ENCODE results near the gene HAT1.
"Not testable (repeated sequence)": the region's sequence is repeated elsewhere in the genome, so short reads cannot be mapped to it uniquely, and the experiment has no call there.

The HAT1 gene, protein sequence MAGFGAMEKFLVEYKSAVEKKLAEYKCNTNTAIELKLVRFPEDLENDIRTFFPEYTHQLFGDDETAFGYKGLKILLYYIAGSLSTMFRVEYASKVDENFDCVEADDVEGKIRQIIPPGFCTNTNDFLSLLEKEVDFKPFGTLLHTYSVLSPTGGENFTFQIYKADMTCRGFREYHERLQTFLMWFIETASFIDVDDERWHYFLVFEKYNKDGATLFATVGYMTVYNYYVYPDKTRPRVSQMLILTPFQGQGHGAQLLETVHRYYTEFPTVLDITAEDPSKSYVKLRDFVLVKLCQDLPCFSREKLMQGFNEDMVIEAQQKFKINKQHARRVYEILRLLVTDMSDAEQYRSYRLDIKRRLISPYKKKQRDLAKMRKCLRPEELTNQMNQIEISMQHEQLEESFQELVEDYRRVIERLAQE

DNA sequence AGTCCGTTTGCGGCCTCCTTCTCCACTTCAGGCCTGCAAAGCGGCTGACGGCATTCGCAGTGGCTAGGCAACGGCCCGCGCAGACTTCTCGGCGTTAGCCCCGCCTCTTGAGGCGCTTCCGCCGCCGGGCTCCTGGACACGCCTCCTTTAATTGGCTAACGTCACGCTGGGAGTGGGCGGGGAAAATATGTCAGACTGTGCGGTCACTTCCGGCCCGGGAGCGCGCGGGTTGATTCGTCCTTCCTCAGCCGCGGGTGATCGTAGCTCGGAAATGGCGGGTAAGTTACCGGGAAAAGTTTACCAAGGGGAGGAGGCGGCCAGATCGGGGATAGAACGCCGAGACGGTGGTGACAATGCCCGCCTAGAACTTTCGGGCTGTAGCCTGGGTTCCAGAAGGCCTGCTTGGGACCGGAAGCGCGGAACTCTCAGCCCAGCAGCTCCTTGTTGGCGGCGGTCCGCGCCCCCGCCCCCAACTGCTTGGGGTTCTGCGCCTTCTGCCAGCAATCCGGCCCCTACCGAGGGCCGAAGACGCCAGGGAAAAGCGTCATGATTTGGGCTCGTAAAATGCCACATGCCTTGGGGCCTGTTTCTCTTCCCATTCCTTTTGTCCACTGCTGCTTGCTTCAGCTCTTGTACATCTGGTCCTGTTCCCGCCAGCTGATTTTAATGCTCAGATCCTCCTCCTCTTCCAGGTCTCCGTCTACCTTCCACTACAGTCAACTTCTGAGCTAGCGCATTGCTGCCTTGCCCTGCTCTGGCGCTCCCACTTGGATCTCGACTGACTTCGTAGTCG lies at the start of gene HAT1:
HAT1 (plus strand) TSS at position 232 of the 793 bp plus-strand sequence; CDS start at position 272, 40 bp downstream.
- DNase-seq (ENCODE audit: extremely low read depth in 1 of 2, low read depth in 1 of 2): peak; percentile 94 to 95

DNA sequence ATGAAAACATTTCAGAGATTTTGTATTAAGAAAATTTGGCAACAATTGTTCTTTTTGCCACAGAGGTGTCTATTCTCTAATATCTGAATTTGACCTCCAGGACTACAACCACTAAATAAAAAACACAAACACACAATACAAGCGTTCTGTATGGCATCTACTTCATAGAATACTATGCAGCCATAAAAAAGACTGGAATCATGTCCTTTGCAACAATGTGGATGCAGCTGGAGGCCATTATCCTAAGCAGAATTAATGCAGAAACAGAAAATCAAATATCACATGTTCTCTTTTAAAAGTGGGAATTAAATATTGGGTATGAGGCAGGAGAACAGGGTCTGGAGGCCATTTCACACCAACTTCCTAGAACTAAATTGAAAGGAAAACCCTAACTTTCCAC lies 47.7 kb upstream of the HAT1 start:
- DNase-seq (ENCODE audit: extremely low read depth in 1 of 2, low read depth in 1 of 2): no peak

DNA sequence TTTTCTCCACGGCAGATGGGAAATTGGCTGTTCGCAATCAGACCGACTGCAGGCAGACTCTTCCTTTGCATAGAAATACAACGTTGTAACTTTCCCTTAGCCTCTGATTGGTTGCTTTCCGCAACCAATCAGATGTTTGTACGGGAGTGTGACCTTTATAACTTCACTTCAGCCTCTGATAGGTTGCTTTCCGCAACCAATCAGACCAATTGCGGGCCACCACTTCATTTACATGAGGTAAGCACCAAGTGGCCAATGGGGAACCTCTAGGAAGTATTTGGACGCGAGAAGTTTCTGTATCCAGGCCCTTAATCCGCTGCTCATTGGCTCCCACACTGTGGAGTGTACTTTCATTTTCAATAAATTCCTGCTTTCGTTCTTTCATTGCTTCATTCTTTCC lies 47.3 kb upstream of the HAT1 start:
- DNase-seq (ENCODE audit: extremely low read depth in 1 of 2, low read depth in 1 of 2): no peak

DNA sequence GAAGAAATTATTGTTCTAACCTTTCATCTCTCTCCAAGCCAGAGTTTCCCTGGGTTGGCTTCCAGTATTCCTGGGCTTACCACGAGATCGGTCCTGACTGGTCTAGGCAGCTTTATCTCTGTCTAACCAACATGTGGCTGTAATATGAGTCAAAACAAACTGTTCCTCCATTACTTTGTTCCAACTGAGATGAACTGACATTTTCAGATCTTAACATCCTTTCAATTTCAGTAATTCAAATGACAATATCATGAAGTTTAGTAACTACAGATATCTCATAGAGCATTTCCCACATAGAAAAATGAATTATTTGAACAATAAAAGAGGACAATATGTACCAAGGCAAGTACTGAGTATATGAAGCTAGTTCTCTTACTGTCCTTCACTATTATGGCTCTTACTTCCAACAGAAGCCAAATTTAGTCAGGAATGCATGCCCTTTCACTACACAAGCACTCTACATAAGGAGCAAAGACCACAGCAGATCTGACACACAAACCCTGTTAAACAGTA lies 43.7 kb upstream of the HAT1 start:
- DNase-seq (ENCODE audit: extremely low read depth in 1 of 2, low read depth in 1 of 2): peak in 1 of 2 donors; percentile 11

- DNase-seq (ENCODE audit: extremely low read depth in 1 of 2, low read depth in 1 of 2): no peak
These were observed 42.4 kb upstream of the HAT1 start for GRCh38 chr2:171879865-171880264.

DNA sequence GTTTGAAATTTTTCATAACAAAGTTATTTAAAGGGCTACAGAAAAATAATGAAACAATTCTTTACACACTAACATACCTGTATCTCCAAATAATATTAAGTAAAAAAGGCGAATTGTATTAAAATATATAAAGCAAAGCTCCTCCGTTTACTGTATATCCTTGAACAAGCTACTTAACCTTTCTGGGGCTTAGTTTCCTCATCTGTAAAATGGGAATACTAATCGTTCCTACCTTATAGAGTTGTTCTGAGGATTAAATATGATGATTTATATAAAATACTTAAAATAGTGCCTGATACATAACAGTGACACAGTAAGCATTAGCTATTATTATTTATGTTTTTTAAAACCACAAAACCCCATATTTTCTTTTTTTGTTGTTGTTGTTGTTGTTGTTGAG lies 41.5 kb upstream of the HAT1 start:
- no peak for DNase-seq (ENCODE audit: extremely low read depth in 1 of 2, low read depth in 1 of 2)

- DNase-seq (ENCODE audit: extremely low read depth in 1 of 2, low read depth in 1 of 2): no peak
These were observed 40.0 kb upstream of the HAT1 start for GRCh38 chr2:171882089-171882769.

DNA sequence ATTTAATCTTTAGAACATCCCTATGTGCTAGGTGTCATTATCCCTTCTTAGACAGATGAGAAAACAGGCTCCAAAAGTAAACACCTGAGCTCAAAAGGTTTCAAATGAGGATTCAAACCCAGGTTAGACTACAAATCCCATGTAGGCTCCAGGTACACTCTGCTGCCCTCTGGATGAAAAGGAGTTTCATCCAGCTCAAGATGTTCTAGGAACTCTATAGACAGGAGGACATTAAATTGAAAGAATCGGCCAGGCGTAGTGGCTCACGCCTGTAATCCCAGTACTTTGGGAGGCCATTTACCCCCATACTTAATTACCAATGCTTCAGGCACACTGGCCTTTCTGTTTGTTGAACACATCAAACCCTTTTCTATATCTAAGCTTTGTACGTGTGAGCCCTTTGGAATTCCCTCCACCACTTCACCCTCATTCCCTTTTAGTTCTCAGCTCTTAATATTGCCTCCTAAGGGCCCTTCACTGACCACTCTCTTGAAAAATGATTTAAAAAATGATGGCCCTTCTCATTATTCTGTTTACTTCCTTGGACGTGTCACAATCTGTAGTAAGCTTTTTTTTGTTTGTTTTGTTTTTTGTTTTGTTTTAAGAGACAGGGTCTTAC lies 38.9 kb upstream of the HAT1 start:
- DNase-seq (ENCODE audit: extremely low read depth in 1 of 2, low read depth in 1 of 2): no peak

- DNase-seq (ENCODE audit: extremely low read depth in 1 of 2, low read depth in 1 of 2): no peak
These were observed 32.9 kb upstream of the HAT1 start for GRCh38 chr2:171889333-171889732.

DNA sequence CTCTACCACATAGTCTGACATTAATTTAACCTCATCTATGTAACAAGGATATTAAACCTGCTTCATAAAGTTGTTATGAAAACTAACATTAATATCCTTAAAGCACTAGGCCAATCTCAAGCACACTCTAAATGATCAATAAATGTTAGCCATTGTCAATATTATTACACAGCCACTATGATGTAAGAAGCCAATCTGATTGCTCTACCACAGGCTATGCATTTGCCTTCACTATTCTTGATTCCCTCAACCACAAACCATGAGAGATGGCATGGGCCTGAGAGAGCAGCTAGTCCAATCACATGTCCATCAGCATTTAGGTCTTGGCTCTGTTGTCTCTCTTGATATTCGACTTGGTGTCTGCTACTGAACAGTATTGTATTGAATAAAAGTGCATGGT lies 32.5 kb upstream of the HAT1 start:
- no peak for DNase-seq (ENCODE audit: extremely low read depth in 1 of 2, low read depth in 1 of 2)

DNA sequence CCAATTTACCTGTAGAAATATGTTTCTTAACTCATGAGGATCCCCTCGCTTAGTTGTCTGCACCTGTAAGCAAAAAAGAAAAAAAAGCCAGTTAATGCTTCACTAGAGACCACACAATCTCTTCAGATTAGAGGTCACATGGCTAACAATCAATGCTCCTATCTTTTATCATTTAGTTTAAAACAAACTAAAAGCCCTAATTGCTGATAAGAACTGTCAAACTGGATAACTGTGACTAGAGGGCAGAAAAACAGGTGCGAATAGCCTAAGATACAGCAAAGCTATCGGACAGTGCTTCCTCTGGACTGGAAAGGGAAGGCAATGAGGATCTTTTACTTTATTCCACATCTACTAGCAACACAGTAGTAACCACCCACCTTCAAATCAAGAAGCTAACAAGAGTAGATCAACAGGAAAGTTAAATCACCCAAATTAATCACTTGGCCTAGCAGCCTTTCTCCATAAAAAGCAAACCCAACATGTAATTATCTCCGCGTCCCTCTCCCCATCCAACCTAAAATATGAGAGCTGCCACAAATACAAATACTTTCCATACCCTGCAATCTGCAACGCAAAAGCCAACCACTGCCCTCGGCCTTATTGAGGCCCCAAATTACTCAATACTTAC lies 29.0 kb upstream of the HAT1 start:
- DNase-seq (ENCODE audit: extremely low read depth in 1 of 2, low read depth in 1 of 2): no peak

- DNase-seq (ENCODE audit: extremely low read depth in 1 of 2, low read depth in 1 of 2): peak; percentile 52 to 60
These were observed 28.2 kb upstream of the HAT1 start, which contains the start of gene SLC25A12 for GRCh38 chr2:171893824-171894611. Gene SLC25A12, minus strand, starts transcription at chr2:171894244. Its CDS starts 30 bp downstream, at chr2:171894214.

- DNase-seq (ENCODE audit: extremely low read depth in 1 of 2, low read depth in 1 of 2): no peak
These were observed 27.7 kb upstream of the HAT1 start for GRCh38 chr2:171894612-171894947.

DNA sequence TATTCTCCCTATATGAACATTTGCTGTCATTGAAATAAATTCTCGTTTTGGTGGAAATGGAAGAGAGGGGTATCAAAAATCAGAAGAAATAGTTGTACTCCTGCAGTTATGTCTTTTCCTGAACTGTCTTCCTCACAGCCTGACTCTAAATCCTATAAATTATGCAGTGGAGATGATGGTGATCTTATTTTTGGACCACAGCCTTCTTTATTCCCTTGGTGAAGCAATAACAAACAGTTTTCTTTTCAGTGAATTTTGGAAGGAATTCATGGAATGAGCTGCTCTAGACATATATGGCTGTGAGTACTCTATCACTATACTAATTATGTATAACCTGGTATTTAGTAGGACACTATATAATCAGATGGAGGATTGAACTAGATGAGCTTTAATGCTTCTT lies 26.5 kb upstream of the HAT1 start:
- no peak for DNase-seq (ENCODE audit: extremely low read depth in 1 of 2, low read depth in 1 of 2)

DNA sequence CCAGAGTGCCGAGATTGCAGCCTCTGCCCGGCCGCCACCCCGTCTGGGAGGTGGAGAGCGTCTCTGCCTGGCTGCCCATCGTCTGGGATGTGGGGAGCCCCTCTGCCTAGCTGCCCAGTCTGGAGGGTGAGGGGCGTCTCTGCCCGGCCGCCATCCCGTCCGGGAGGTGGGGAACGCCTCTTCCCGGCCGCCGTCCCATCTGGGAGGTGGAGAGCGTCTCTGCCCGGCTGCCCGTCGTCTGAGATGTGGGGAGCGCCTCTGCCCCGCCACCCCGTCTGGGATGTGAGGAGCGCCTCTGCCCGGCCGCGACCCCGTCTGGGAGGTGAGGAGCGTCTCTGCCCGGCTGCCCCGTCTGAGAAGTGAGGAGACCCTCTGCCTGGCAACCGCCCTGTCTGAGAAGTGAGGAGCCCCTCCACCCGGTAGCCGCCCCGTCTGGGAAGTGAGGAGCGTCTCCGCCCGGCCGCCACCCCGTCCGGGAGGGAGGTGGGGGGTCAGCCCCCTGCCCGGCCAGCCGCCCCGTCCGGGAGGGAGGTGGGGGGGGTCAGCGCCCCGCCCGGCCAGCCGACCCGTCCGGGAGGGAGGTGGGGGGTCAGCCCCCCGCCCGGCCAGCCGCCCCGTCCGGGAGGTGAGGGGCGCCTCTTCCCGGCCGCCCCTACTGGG lies 22.5 kb upstream of the HAT1 start:
- DNase-seq (ENCODE audit: extremely low read depth in 1 of 2, low read depth in 1 of 2): not testable (repeated sequence)

- DNase-seq (ENCODE audit: extremely low read depth in 1 of 2, low read depth in 1 of 2): no peak
These were observed 19.3 kb upstream of the HAT1 start for GRCh38 chr2:171902840-171903420.

DNA sequence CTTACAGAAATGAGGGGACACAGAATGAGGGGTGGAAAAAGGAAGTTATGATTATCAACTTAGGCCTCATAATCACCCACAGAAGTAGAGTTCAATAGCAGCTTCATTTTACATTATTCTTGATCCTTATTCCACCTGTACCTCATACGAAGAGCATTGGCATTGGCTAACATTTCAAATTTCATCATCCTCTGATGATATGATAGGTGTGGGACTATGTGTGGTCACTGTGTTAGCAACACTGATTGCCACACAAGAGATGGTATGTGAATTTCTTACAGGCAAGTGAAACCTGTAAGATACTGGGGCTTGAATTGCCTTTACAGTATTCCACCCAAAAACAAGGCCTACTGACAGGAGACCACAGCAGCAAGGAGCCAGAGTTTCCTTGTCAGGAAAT lies 14.0 kb upstream of the HAT1 start:
- DNase-seq (ENCODE audit: extremely low read depth in 1 of 2, low read depth in 1 of 2): no peak

DNA sequence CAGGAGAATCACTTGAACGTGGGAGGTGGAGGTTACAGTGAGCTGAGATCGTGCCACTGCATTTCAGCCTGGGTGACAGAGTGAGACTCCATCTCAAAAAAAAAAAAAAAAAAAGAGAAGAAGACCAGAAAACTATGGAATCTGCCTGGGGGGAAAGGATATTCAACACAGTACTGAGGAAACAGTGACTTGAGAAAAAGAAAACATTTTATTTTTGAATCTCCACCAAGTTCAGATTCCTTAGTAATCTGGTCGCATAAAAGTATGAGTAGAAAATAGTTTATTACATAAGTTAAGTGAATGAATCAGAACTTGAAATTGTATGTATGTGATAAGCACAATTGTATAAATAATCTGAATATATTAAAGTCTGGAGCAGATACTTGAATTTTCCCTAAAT lies 13.0 kb upstream of the HAT1 start:
- DNase-seq (ENCODE audit: extremely low read depth in 1 of 2, low read depth in 1 of 2): no peak

GRCh38 chr2:171910494-171910893 lies 11.8 kb upstream of the HAT1 start:
- DNase-seq (ENCODE audit: extremely low read depth in 1 of 2, low read depth in 1 of 2): no peak

All from stimulated activated CD8-positive, alpha-beta memory T cell treated with anti-CD3 and anti-CD28 coated beads, Interleukin-7, amount 100 ng/mL, for 48 hours (primary cell).